ENCODE data around the gene ARID5B.

Gene ARID5B

DNA sequence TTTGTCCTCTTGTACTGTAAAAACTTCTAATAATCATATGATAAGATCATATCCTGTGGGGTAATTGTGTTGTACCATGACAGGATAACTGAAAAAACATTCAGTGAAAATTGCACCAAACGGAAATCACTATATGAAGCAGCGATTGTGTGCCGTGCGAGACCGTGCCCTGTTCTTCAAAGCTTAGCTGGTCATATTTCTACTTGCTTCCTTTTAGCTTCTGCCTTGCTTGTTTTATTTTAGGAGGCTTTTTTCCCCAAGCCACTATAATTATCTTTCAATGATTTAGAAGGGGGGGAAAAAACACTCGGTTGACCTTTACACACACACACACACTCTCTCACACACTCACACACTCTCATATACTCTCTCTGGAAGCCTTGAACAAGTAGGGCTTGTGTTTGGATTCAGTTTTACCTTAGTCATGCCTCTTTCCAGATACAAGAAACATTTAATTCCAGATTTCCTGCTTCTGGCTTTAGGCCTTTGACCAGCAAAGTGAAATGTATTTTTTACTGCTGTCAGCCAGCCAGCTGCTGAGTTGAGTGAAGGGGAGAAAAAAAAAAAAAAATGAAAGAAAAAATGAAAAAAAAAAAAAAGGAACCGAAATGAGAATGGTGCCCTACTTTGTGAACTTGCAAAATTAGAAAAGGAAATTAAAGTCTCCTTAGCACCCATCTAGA lies 181.4 kb downstream of the ARID5B start:
- no peak for DNase-seq

DNA sequence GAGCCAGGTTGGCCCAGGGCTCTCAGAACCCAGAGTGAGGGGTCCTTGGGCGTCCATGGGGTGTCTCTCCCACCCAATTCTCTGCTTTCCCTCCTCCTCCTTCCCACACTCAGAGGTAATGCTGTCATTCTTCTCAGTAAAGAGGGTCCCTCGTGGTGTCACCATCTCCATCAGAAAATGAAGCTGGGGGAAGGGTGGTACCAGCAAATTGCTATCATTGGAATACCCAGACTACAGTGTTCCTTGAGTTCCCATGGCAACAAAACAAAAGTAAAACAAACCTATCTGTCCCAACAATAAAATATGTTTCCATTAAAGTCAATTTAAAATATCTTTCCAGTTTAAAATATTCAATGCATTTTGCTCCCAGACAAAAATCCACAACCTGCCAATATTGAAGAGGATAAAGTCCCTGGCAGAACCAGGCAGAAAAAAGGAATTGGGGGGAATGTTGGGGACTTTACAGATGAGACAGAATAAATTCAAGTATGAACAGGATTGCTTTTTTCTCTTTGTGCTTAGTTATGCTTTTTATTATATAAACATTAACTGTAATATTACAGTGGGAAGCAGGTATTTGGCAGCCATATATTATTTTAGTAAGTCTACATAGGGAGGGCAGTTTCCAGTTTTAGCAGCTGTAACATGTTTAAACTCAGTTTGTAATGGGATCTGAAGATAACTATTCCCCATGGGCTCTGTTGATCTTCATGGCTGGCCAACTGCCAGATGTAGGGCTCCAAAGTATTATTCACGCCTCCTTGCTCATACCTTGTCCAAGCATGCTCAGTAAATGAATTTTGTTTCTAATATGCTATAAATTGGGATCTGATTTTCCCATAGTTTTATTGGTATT lies 182.1 kb downstream of the ARID5B start:
- DNase-seq, result peak; percentile 76

DNA sequence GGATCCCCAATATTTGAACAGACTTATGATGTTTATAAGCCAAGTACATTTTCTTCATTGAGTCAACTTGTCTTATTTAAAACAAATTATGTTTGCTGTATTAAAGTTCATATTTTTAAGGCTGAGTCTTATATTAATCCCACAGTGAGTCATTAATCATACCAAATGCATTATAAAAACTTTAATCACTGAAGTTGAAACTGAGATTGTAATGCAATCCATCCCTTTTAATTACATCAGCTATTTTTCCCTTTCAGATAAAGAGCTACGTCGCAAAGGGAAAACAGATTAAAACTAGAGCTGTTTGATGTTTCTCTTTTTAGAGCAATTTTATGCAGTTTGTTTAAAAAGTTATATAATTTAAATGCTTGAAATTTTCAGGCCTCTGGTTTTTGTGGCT lies 183.0 kb downstream of the ARID5B start:
- no peak for DNase-seq

DNA sequence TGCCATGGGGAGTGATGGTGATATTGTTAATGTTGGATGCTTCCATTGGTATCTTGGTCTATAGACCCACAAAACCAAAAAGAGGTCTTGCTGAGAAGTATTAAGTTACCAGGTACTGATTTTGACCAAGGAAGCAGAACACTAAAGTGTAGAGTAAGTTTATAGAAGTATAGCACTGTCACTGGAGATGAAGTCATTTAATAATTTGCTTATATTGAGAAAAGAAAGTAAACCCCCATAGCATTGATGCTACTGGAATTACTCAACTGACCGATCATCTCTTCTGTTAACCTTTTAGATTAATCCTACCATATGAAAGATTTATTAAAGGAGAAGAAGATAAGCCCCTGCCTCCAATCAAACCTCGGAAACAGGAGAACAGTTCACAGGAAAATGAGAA lies 183.9 kb downstream of the ARID5B start:
- no peak for DNase-seq

DNA sequence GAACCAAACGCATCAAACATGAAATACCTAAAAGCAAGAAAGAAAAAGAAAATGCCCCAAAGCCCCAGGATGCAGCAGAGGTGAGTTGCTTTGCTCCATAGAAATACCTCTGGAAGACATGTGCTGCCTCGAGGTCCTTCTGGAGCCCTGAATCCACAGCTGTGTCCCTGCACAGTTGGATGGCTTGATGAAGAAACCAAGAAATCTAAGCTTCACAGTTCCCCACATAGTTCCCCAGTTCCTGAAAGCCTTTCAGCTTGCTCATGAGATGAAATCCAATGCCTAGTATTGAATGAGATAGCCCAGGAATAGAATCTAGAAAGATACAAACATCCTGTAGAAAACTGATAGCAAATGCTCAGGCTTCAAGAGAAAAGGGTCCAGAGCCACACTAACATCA lies 184.3 kb downstream of the ARID5B start:
- no peak for DNase-seq

DNA sequence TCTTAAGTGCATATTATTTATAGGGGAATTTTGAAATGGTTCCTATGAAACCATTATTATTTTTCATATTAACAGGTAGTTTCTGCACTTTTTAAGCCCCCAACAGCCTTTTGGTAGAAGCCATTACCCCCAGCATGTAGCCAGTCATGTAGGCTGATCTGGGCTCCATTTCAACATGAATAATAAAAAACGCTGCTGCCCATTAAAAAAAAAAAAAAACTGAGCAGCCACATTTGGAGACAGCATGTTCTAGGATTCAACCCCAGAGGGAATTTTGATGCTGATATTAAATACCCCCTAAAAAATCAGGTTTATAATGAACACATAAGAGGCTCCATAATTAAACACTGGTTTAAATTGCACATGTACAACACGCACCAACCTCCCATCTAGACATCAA lies 185.8 kb downstream of the ARID5B start:
- DNase-seq, result no peak

DNA sequence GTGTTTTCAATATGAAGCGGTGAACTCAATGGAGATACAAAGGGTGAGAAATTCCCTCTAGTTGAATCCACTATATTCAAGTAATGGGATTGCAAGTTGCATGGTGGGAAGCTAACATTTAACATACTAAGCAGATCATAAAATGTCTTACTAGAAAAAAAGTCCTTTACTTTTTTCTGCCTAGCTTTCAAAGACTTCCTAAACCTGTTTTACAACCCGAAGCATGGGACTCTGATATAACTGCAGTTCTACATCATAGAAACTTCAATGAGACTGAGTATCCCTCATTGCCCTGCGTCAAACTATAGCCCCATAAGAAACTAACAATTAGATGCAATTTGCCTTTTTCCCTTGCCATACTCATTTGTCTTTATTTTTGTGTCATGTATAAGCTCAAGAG lies 187.3 kb downstream of the ARID5B start:
- DNase-seq, result no peak

DNA sequence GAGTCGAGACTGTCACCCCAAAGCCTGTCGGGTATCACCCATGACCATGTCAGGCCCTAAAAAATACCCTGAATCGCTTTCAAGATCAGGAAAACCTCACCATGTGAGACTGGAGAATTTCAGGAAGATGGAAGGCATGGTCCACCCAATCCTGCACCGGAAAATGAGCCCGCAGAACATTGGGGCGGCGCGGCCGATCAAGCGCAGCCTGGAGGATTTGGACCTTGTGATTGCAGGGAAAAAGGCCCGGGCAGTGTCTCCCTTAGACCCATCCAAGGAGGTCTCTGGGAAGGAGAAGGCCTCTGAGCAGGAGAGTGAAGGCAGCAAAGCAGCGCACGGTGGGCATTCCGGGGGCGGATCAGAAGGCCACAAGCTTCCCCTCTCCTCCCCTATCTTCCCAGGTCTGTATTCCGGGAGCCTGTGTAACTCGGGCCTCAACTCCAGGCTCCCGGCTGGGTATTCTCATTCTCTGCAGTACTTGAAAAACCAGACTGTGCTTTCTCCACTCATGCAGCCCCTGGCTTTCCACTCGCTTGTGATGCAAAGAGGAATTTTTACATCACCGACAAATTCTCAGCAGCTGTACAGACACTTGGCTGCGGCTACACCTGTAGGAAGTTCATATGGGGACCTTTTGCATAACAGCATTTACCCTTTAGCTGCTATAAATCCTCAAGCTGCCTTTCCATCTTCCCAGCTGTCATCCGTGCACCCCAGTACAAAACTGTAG lies 191.0 kb downstream of the ARID5B start:
- no peak for DNase-seq

DNA sequence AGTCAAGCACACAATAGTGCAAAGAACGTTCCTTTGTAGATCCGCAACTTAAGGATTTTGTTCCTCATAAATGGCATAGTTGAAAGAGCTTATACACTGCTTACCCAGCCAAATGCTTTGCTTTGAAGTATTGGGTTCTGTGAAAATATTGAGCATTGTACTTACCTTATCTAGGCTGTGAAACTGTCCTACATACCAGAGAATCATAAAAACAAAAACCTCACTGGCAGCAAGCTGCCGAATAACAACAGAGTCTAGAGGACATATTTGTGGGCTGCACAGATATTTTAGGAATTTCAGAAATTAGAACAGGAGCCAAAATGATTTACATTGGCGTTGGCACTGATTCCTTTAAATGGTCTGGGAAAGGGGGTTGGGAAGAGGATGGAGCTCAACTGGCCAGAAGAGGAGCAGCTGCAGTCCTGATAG lies 192.4 kb downstream of the ARID5B start:
- DNase-seq, result no peak

DNA sequence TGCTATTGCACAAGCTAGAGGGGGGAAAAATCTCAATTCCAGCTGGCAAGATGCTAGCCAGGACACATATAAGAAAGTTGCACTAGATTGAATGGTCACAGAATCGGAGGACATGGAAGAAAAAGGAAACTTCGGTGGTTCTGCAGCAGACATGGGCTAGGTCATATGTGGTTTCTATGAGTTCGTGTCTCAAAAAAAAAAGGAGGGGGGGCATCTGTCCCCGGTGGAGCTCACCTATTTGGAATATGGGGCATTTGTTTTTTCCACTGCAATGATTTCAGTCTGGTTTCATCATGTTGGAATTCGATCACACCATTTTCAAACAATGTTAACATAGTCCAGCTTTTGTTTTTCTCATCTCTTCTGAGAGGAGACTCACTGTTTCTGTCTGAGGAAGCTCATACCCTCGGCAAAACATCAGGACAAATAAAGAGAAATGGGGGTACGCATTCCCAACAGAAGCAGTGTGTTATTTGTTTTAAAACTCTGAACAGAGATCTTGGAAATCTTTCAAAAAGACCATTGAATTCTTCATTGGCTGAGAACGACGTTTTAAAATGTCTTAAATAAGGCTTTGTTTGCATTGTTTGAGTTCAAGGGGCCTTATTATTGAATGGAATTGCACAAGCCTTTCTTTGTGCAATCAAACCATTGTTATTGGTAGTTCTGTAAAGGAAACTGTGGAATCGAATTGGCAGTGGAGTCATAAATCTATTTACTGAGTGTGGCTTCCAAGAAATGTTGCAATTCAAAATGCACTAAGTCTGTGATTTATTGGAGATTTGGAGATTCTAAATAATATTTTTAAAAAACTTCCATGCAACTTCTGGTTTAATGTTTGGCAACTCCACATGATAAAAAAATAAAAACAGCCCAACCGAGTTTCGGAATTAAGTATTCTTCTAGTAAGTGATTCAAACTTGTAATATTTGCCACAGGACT lies 194.0 kb downstream of the ARID5B start:
- DNase-seq, result no peak

DNA sequence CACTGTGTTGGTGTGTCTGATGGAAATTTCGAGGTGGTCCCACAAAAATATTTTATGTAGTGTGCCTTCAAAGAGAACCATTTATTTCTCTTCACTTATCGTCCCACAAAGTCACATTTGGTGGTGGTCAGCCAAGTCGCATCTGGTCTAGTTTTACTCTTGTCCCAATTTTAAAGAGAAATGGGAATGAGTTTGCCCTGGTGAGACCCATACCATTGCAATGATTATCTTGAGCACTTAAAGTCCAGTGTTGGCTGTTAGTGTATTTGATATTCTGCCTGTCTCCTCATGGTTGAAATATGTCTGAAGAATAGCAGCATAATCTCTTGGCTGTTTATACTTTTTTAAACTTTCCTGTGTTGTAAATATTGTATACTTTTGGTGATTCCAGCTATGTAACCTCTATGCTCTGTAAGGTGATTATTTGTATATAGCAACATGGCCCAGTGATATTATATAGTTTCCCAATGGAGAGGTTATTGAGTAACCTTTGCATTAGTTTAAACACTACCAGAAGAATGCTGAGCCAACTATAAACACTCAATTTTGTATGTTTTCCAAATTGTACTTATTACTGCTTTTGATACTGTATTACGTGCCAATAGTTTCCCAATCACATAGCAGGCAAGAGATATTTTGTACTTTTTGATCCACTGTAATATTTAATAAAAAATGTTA lies 194.9 kb downstream of the ARID5B start:
- DNase-seq, result no peak

DNA sequence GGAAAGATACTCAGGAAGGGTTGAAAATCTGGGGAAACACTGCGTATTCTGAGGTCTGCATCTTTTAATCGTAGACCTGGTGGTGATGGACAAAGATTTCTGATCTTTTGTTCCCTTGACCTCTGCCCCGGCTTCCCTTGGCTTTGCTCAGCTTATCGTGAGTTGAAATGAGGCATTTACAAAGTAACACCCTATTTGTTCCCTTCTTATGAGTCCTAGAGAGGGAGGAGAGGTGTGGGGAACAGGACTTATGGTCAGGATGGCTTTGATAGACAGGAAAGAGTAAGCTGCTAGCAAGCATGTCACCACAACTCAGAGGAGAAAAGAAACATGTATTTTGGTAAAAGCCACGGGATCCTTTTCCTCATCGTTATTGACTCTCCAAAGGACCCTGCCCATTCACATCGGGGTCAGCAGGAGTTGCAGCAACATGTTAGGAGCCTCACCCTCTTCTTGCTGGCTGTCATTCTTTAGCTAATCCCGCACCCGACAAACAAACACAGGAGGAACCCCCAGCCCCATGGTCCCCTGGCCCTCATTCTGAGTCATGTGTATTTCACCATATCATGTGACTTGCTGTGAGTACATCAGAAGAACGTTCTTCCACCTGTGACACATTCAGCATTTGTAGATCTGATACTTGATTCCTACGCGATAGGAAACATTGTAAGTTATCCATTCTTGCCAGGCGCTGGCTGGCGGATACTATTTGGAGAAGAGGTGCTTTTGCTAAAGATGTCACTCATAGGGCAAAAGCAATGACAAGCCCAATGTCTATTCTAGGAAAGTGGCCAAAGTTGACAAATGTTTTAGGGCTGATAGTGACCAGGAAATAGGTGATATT lies 197.0 kb downstream of the ARID5B start:
- DNase-seq, result no peak

DNA sequence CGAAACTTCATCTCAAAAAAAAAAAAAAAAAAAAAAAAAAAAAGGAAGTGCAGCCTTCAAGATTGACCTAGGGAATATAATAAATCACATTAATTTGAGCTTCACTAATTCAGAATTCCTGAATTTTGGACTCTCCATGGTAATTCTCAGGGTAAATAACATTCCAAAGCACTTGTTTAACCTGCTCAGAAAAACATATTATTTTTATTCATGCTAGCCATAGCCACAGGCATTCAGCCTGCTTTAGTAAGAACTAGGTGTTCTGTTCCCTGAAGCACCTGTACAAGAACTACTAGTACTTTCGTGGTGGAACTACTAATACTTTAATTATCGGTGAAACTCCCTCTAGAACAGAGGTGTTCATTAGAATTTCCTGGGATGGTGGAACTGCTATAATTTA lies 197.8 kb downstream of the ARID5B start:
- DNase-seq, result no peak

DNA sequence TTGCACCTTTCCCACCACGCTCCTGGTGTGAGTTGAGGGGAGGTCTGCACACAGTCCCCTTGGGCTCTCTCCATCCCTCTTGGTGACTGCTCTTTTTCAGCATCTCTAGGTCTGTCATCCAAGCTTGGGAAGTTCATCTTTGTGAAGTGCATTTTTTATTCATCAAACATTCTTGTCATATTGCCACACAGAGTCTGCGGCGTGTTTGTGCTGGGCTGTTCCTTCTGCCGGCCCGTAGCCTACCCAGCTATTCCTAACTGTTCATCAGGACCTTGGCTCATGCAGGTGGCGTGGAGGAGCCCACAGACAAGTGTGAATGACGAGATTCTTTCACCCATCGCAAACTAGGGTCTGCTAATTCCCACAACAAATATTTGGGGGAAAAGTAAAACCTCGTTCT lies 202.4 kb downstream of the ARID5B start:
- no peak for DNase-seq

DNA sequence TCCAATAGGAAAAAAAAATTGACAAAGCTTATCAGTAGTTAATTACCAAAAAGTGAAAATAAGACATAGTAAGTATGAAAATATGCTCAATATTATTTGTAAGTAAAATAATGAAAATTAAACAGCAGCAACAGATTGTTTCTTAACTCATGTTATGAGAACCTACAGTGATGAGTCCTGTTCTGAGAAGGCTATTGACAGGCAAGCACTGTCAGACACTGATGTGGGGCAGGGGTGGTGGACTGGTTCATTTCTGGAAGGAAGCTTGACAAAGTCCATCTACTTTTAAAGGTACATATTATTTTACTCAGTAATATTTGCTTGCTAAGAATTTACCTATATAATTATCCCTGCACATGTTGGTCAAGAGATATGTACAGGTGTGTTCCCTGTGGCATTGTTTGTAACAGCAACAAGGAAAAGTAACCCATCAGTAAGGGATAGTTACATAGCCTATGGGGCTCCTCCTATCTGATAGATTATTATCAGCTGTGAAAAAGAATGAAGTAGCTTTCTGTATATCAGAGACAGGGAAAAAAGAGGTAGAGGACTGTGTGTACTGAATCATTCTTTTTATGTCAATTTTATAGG lies 205.5 kb downstream of the ARID5B start:
- no peak for DNase-seq

DNA sequence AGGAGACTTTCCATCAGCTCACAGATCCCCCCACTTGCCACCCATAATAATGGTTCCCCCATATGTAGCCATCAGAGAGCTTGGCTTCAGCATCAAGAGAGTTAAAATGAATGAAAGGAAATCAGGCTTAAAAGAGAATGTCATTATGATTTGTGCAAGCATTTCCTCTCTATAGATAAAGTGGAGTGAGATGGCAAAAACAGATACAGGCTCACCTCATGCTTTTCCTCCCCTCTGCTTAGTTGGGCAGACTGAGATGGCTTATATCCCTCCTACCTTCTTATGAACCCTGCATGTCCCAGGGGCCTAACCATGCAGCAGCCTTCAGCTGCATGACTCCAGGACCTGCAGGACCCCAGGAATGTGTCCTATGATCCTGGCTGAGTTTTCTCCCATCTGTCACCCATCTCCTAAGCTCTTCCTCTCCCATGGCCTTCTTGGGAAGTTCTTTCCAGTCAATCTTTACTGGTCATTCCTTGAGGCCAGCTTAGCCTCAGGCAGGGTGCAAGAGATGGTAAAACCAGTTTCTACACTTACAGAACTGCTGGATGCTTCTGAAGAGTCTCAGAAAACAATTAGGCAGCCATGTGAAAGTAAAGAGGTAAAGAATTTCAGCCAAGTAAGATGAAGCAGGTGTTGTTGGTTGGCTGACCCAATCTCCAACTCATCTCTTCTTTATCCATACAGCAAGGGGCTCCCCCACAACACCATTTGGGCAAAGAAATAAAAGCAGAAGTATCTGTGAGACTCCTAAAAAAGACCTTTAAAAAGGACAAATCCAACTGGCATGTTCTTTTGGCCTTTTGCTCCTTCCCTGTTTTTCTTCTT lies 207.5 kb downstream of the ARID5B start:
- no peak for DNase-seq

DNA sequence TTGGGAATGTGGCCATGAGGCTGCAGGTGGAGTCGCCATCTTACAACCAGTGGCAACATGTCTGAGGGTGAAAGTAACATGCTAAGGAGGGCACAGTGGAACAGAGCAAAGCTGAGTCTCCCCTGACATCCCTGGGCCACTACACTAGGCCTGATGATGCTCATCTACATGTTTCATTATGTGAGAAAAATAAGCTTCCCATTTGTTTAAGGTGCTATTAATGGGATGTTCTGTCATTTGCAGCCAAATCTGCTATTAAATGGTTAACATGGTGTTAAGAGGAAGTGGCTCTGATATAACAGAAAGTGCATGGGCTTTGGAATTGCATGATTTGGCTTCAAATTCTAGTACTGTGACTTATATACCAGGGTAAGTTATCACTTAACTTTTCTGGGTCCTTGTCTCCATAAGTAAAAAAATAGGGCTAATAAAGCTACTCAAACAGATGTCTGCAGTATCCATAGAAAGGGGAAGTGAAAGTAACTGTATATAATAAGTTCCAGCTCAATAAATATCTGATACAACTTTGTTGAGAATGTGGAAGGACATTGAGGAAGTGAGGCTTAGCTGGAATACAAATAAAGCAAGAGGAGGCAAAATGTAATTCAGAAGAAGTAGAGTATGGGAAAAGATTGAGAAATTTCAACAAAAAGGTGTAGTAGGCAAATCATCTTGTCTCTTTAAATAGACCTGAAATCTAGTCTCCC lies 208.2 kb downstream of the ARID5B start:
- no peak for DNase-seq

DNA sequence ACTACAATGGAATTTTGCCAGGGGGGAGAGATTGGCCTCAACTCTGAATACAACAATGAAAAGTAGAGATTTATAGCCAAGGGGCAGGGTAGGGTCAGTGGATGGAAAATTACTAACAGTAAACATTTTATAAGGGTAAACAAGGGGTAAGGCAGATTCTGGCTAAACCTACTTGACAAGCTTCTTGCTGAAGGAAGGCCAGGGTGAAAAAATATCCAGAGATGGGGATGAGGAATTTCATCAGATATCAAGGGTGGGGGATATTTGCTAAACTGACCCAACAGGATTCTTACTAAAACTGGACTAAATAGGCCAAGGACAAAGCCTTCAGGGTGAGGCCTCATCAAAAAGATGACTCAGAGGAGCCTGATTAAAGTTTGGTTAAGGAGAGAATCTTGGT lies 210.8 kb downstream of the ARID5B start:
- no peak for DNase-seq

DNA sequence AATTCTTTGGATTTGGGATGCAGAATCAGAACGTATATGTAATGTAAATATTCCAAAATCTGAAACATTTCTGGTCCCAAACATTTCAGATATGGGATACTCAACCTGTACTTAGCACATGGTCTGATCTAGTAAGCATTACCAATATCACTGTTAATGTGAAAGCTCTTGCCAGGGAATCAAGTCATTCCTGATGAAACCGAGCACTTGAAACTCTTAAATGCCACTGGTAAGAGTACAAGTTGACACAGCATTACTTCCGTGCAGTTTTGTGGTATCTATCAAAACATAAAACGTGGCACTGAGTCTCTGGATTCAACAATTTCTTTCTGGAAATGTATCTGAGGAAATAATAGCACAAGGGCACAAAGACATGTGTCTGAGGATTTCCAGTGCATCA lies 211.5 kb downstream of the ARID5B start:
- no peak for DNase-seq

All from NCI-H82 (cell line).